WTC11 (cell line): Measurements from ENCODE around the gene IGFBP2.
A peak's percentile ranks its signal among the peaks of the same experiment; 100 is the strongest.

Experiments
- CBFB ChIP-seq: sonication (generic); formaldehyde crosslinking; IDR thresholded peaks from 2 replicates; pipeline ENCODE4 v1.8.1; 2022; ENCODE audit warnings: mild to moderate bottlenecking, low read depth, missing genetic modification reagents
- CDX4 ChIP-seq: fragments of 250-450 bp; sonication (Bioruptor Pico); IDR thresholded peaks from 2 replicates; pipeline ENCODE4 v1.9.0; 2021; ENCODE audit warnings: moderate library complexity, mild to moderate bottlenecking, inconsistent platforms, borderline replicate concordance
- FOXP1 ChIP-seq: sonication (generic); formaldehyde crosslinking; IDR thresholded peaks from 2 replicates; pipeline ENCODE4 v1.8.0; 2022; ENCODE audit warnings: missing genetic modification reagents, mild to moderate bottlenecking, moderate library complexity, borderline replicate concordance
- NFE2L1 ChIP-seq: sonication (generic); formaldehyde crosslinking; IDR thresholded peaks from 2 replicates; pipeline ENCODE4 v1.8.1; 2023; ENCODE audit warnings: missing genetic modification reagents
- NR3C1 ChIP-seq: sonication (generic); formaldehyde crosslinking; conservative IDR thresholded peaks from 2 replicates; pipeline ENCODE4 v1.8.1; 2023; ENCODE audit warnings: low read depth, mild to moderate bottlenecking, missing genetic modification reagents
- ZNF138 ChIP-seq: sonication (generic); formaldehyde crosslinking; conservative IDR thresholded peaks from 2 replicates; pipeline ENCODE4 v1.8.1; 2022; ENCODE audit warnings: mild to moderate bottlenecking, moderate library complexity, missing genetic modification reagents
- ZNF396 ChIP-seq: fragments of 250-450 bp; sonication (Bioruptor Pico); IDR thresholded peaks from 2 replicates; pipeline ENCODE4 v1.8.0; 2021; ENCODE audit warnings: mild to moderate bottlenecking, moderate library complexity, borderline replicate concordance
- TF ChIP-seq, protein P1 (sequence below): fragments of 200-600 bp; IDR thresholded peaks from 2 replicates; pipeline ENCODE4 v1.8.0; 2022; ENCODE audit warnings: antibody characterized with exemption
- TF ChIP-seq, protein P2 (sequence below): sonication (generic); formaldehyde crosslinking; IDR thresholded peaks from 2 replicates; pipeline ENCODE4 v1.8.0; 2022; ENCODE audit warnings: mild to moderate bottlenecking, missing genetic modification reagents

GRCh38 chr2:216695401-216695821, 62.2 kb downstream of the IGFBP2 start, which contains the start of gene IGFBP5:
- TF ChIP-seq FOXP1 (no peak), CDX4 (CRISPR knock-in tag) (no peak), NR3C1 (CRISPR knock-in tag) (no peak), ZNF138 (no peak), NFE2L1 (CRISPR knock-in tag) (no peak), ZNF396 (CRISPR knock-in tag) (0 out of 2 replicates have a peak, but pooled peaks have one; percentile 23), CBFB (CRISPR knock-in tag) (no peak)
- TF ChIP-seq, protein P1, sequence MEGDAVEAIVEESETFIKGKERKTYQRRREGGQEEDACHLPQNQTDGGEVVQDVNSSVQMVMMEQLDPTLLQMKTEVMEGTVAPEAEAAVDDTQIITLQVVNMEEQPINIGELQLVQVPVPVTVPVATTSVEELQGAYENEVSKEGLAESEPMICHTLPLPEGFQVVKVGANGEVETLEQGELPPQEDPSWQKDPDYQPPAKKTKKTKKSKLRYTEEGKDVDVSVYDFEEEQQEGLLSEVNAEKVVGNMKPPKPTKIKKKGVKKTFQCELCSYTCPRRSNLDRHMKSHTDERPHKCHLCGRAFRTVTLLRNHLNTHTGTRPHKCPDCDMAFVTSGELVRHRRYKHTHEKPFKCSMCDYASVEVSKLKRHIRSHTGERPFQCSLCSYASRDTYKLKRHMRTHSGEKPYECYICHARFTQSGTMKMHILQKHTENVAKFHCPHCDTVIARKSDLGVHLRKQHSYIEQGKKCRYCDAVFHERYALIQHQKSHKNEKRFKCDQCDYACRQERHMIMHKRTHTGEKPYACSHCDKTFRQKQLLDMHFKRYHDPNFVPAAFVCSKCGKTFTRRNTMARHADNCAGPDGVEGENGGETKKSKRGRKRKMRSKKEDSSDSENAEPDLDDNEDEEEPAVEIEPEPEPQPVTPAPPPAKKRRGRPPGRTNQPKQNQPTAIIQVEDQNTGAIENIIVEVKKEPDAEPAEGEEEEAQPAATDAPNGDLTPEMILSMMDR, result no peak
- TF ChIP-seq, protein P2, sequence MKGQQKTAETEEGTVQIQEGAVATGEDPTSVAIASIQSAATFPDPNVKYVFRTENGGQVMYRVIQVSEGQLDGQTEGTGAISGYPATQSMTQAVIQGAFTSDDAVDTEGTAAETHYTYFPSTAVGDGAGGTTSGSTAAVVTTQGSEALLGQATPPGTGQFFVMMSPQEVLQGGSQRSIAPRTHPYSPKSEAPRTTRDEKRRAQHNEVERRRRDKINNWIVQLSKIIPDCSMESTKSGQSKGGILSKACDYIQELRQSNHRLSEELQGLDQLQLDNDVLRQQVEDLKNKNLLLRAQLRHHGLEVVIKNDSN (CRISPR knock-in tag), result no peak
